Measurements from ENCODE around the gene ACVRL1. TPM values are rescaled to one million over a fixed set of nuclear protein-coding genes. Genes with fewer than 3 reads are reported as not detected.
A peak's percentile ranks its signal among the peaks of the same experiment; 100 is the strongest.

Gene ACVRL1
- polyA plus RNA-seq, 1 donor (not counting 4 experiments of a cell fraction or from before 2014, with no cell fraction given) = not detected

DNA sequence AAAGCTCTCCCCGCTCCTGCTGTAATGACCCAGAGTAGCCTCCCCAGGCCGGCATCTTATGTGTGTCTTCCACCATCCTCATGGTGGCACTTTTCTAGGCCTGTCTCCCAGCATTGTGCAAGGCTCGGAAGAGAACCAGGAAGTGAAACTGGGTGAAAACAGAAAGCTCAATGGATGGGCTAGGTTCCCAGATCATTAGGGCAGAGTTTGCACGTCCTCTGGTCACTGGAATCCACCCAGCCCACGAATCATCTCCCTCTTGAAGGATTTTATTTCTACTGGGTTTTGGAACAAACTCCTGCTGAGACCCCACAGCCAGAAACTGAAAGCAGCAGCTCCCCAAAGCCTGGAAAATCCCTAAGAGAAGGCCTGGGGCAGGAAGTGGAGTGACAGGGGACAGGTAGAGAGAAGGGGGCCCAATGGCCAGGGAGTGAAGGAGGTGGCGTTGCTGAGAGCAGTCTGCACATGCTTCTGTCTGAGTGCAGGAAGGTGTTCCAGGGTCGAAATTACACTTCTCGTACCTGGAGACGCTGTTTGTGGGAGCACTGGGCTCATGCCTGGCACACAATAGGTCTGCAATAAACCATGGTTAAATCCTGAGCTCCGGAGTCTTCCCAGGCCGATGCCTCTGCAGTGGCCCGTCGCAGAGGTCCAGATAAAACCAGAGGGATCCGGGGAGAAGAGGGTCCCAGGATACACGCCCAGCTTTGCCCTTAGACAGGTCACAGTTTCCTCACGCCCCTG, 15.6 kb downstream of the ACVRL1 start:
- no peak for TF ChIP-seq CTCF (optimal IDR thresholded peaks at IDR 0.05 in 1 of 3, IDR thresholded peaks at IDR 0.05 in 1 of 3, conservative IDR thresholded peaks at IDR 0.05 in 1 of 3; ENCODE audit: extremely low read depth in 1 of 3, insufficient read depth in 2 of 3, low read length in 3 of 3)
- no peak for TF ChIP-seq EZH2 (IDR thresholded peaks at IDR 0.05; ENCODE audit: low read length)
- dilution Hi-C loops (cut with MboI; ENCODE audit: extremely low pct_ligation_motif_present, low sequenced_read_pairs) = no loop called here
- H3K9ac ChIP-seq (ENCODE audit: control insufficient read depth, extremely low read depth, insufficient read depth, low read length) = no peak overlapping the region
- no peak overlapping the region for H3K4me2 ChIP-seq (ENCODE audit: control insufficient read depth, extremely low read depth, insufficient read depth, low read depth, low read length)
- H3K36me3 ChIP-seq (ENCODE audit: control insufficient read depth in 2 of 2, extremely low read depth in 1 of 2, insufficient read depth in 2 of 2, low read length in 2 of 2) = no peaks in the 10 kb centered on the region
- no peaks in the 10 kb centered on the region for H3K9me1 ChIP-seq (ENCODE audit: control insufficient read depth, extremely low read depth, insufficient read depth, low read length)
- FAIRE-seq (no peak), DNase-seq (ENCODE audit: low read depth, low spot score) (no peak)
- no peaks in the 10 kb centered on the region for H4K20me1 ChIP-seq (ENCODE audit: control insufficient read depth, extremely low read depth, insufficient read depth, low read length)
- H3K4me3 ChIP-seq (ENCODE audit: control insufficient read depth in 2 of 3, extremely low read depth in 1 of 3, insufficient read depth in 2 of 3, low read depth in 1 of 3, low read length in 3 of 3) = no peak overlapping the region
- peaks cover 3% of the 10 kb centered on the region for H3K4me1 ChIP-seq (ENCODE audit: control insufficient read depth, extremely low read depth, insufficient read depth, low read length)
- H3K9me3 ChIP-seq (ENCODE audit: control insufficient read depth, low read depth, low read length) = no peaks in the 10 kb centered on the region
- no peak overlapping the region for H2AFZ ChIP-seq (ENCODE audit: control insufficient read depth, low read length)
- peaks cover 15% of the 10 kb centered on the region for H3K27me3 ChIP-seq (ENCODE audit: control insufficient read depth, extremely low read depth, insufficient read depth, low read length)
- no peaks in the 10 kb centered on the region for H3K79me2 ChIP-seq (ENCODE audit: control insufficient read depth, insufficient read depth, low read length)
- no peak overlapping the region for H3K27ac ChIP-seq (ENCODE audit: control insufficient read depth, insufficient read depth, low read length)

GRCh38 chr12:51923506-51924365, 16.4 kb downstream of the ACVRL1 start:
- no peak for FAIRE-seq
- DNase-seq (ENCODE audit: low read depth, low spot score) = no peak
- Histone ChIP-seq H2AFZ (ENCODE audit: control insufficient read depth, low read length) (peak overlapping the region; percentile 32), H3K79me2 (ENCODE audit: control insufficient read depth, insufficient read depth, low read length) (no peaks in the 10 kb centered on the region), H3K9me1 (ENCODE audit: control insufficient read depth, extremely low read depth, insufficient read depth, low read length) (no peaks in the 10 kb centered on the region), H3K27ac (ENCODE audit: control insufficient read depth, insufficient read depth, low read length) (no peak overlapping the region), H3K4me3 (ENCODE audit: control insufficient read depth in 2 of 3, extremely low read depth in 1 of 3, insufficient read depth in 2 of 3, low read depth in 1 of 3, low read length in 3 of 3) (no peak overlapping the region), H3K9me3 (ENCODE audit: control insufficient read depth, low read depth, low read length) (no peaks in the 10 kb centered on the region), H3K4me2 (ENCODE audit: control insufficient read depth, extremely low read depth, insufficient read depth, low read depth, low read length) (peak overlapping the region; percentile 45), H3K36me3 (ENCODE audit: control insufficient read depth in 2 of 2, extremely low read depth in 1 of 2, insufficient read depth in 2 of 2, low read length in 2 of 2) (no peaks in the 10 kb centered on the region), H3K4me1 (ENCODE audit: control insufficient read depth, extremely low read depth, insufficient read depth, low read length) (peaks cover 3% of the 10 kb centered on the region), H4K20me1 (ENCODE audit: control insufficient read depth, extremely low read depth, insufficient read depth, low read length) (no peaks in the 10 kb centered on the region), H3K27me3 (ENCODE audit: control insufficient read depth, extremely low read depth, insufficient read depth, low read length) (peaks cover 15% of the 10 kb centered on the region), H3K9ac (ENCODE audit: control insufficient read depth, extremely low read depth, insufficient read depth, low read length) (peak overlapping the region; percentile 10)
- peak; percentile 71 to 98 (median 90) for TF ChIP-seq CTCF (optimal IDR thresholded peaks at IDR 0.05 in 1 of 3, IDR thresholded peaks at IDR 0.05 in 1 of 3, conservative IDR thresholded peaks at IDR 0.05 in 1 of 3; ENCODE audit: extremely low read depth in 1 of 3, insufficient read depth in 2 of 3, low read length in 3 of 3)
- no peak for TF ChIP-seq EZH2 (IDR thresholded peaks at IDR 0.05; ENCODE audit: low read length)
- dilution Hi-C loops (cut with MboI; ENCODE audit: extremely low pct_ligation_motif_present, low sequenced_read_pairs) = no loop called here

Data from keratinocyte (primary cell).